B cell (primary cell): ENCODE data around the gene RNF148.

Source experiments
- EZH2 ChIP-seq: IDR thresholded peaks from 2 replicates; pipeline ENCODE4 v1.6.1; 2012; ENCODE audit warnings: borderline replicate concordance, low read depth, mild to moderate bottlenecking, moderate library complexity, low read length; ENCODE audit not compliant: insufficient read depth, poor library complexity, severe bottlenecking
- TF ChIP-seq, protein P1 (sequence below): fragments of 200-600 bp; IDR thresholded peaks from one replicate; pipeline ENCODE4 v1.8.0; 2022; ENCODE audit warnings: antibody characterized with exemption, mild to moderate bottlenecking

DNA sequence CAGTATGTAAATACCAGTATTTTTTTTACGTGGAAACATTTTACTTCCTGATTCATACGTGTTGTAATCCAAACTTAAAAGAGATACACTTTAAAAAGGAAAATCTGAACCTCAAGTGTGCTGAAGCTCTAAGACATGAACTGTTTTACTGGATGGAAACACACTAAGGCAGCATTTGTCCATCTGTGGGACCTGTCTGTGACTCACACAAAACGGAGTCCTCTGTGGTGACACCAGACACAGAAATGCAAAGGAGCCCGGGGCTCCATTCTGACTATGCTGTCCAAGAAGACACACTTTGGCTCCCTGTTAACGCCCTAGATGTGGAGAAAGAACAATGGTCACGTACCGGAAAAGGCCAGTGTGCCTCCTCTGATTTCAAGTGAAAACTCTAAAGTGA lies 27.7 kb downstream of the RNF148 start:
- TF ChIP-seq EZH2: no peak
- TF ChIP-seq, protein P1, sequence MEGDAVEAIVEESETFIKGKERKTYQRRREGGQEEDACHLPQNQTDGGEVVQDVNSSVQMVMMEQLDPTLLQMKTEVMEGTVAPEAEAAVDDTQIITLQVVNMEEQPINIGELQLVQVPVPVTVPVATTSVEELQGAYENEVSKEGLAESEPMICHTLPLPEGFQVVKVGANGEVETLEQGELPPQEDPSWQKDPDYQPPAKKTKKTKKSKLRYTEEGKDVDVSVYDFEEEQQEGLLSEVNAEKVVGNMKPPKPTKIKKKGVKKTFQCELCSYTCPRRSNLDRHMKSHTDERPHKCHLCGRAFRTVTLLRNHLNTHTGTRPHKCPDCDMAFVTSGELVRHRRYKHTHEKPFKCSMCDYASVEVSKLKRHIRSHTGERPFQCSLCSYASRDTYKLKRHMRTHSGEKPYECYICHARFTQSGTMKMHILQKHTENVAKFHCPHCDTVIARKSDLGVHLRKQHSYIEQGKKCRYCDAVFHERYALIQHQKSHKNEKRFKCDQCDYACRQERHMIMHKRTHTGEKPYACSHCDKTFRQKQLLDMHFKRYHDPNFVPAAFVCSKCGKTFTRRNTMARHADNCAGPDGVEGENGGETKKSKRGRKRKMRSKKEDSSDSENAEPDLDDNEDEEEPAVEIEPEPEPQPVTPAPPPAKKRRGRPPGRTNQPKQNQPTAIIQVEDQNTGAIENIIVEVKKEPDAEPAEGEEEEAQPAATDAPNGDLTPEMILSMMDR: no peak
